Brain microvascular endothelial cell (primary cell): Measurements from ENCODE around the gene PAMR1.

Experiments used
- DNase-seq: peaks from one replicate; pipeline ENCODE4 v3.0.0-alpha.2; 2020
- H3K27ac ChIP-seq: fragments of 250-450 bp; sonication (Bioruptor Pico); 2 replicates; pipeline ENCODE4 v1.5.1; 2020; ENCODE audit warnings: mild to moderate bottlenecking, moderate library complexity
- H3K27me3 ChIP-seq: fragments of 250-450 bp; sonication (Bioruptor Pico); replicated peaks from 2 replicates; pipeline ENCODE4 v1.5.1; 2020; ENCODE audit warnings: mild to moderate bottlenecking
- H3K36me3 ChIP-seq: fragments of 250-450 bp; sonication (Bioruptor Pico); replicated peaks from 2 replicates; pipeline ENCODE4 v1.5.1; 2020; ENCODE audit warnings: mild to moderate bottlenecking
- H3K4me3 ChIP-seq: 2 replicates; pipeline ENCODE4 v1.5.1; 2011; ENCODE audit warnings: low read depth, mild to moderate bottlenecking, control low read depth, low read length, moderate library complexity
- in situ Hi-C: cut with HindIII; loops from 2 replicates; pipeline ENCODE4 v1.10.0; 2017; ENCODE audit warnings: low sequenced_read_pairs, low pct_ligation_motif_present
- TF ChIP-seq, protein P1 (sequence below): IDR thresholded peaks from 2 replicates; pipeline ENCODE4 v1.5.1; 2011; ENCODE audit warnings: low read depth, mild to moderate bottlenecking, moderate library complexity, low read length, control low read depth, inconsistent platforms; ENCODE audit errors: missing control alignments

The PAMR1 gene

DNA sequence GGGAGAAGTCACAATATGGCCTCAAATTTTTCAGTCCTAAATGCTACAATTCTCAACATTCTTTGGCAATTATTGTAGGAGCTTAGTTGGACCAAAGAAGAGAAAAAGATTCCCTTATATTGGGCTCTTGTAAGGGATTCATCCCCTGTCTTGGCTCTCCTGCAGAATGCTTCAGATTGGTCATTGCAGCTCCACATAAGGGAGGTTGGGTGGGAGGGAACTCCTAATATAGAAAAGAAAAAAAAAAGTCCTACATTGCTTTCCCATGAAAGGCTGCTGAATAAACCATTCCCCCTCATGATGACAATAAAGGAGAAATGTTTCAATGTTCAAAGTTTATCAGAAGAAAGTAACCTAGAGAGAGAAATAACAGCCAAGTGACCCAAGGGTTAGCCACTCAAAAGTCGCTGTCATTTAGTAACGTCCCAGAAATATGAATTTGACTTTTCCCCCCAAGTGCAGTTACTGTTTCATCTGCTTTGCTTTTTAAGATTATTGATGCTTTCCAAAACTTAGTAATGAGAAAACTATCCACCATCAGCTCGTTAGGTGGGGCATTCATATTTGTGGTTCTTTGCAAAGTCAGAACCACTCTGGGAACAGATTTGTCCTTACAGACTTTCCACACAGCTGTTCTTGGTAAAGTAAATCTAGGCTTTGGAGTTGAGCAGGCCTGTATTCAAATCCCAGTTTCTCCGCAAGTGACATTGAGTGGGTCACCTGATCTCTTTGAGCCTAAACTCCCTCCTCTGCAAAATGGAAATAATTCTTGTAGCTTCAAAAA is 101.1 kb downstream of the PAMR1 start:
- Histone ChIP-seq H3K36me3 (peaks cover 7% of the 10 kb centered on the region), H3K27me3 (peaks cover 3% of the 10 kb centered on the region), H3K4me3 (no peak overlapping the region), H3K27ac (no peak overlapping the region)
- no peak for DNase-seq
- in situ Hi-C loops: no loop called here
- TF ChIP-seq, protein P1, sequence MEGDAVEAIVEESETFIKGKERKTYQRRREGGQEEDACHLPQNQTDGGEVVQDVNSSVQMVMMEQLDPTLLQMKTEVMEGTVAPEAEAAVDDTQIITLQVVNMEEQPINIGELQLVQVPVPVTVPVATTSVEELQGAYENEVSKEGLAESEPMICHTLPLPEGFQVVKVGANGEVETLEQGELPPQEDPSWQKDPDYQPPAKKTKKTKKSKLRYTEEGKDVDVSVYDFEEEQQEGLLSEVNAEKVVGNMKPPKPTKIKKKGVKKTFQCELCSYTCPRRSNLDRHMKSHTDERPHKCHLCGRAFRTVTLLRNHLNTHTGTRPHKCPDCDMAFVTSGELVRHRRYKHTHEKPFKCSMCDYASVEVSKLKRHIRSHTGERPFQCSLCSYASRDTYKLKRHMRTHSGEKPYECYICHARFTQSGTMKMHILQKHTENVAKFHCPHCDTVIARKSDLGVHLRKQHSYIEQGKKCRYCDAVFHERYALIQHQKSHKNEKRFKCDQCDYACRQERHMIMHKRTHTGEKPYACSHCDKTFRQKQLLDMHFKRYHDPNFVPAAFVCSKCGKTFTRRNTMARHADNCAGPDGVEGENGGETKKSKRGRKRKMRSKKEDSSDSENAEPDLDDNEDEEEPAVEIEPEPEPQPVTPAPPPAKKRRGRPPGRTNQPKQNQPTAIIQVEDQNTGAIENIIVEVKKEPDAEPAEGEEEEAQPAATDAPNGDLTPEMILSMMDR: no peak

DNA sequence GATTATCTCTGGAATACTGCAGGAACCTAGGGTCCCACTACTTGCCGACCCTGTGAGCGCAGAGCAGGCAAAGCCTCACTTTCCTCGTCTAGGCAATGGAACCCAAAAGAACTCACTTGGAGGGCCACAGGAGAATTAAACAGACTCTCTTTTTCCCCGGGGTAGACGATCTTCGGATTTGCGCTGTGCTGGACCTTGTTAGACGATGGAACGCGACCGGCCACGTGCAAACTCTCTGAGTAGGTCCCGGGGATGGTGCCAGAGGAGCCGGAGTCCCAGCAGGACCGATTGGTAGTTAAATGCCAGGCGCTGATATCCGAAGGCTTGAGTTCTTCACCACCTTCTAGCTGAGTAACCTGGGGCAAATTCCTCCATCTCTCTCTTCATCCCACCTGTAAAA is 105.0 kb downstream of the PAMR1 start:
- H3K27me3 ChIP-seq: peaks cover 34% of the 10 kb centered on the region
- peak overlapping the region; percentile 47 for H3K4me3 ChIP-seq
- DNase-seq: no peak
- TF ChIP-seq, protein P1: no peak
- in situ Hi-C loops: no loop called here
- no peak overlapping the region for H3K27ac ChIP-seq
- H3K36me3 ChIP-seq: no peaks in the 10 kb centered on the region

DNA sequence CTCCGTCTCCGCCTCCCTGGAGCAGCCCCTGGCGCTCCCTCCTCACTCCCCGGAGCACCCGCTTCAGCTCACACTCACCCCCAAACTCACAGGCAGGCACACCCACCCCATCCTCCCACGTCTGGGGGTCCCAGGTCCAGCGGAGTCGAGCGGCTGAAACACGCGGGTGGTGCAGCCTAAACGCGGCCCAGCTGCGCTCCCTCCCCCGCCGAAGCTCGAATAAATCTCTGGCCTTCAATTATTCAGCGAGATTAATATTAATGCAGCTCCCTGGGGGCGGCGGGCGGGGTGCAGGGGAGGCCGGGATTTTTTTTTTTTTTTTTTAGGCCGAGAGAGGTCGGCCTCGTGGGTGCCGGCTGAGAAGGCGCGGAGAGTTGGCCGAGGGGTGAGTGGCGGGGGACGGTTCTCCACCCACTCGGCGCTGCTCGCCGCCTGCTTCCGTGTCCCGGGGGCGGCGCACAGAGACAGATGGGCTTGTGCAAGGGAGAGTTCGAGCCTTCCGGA is 105.5 kb downstream of the PAMR1 start:
- Histone ChIP-seq H3K27ac (no peak overlapping the region), H3K36me3 (no peaks in the 10 kb centered on the region), H3K27me3 (peaks cover 34% of the 10 kb centered on the region), H3K4me3 (peak overlapping the region; percentile 47)
- TF ChIP-seq, protein P1: no peak
- in situ Hi-C loops: no loop called here
- no peak for DNase-seq

DNA sequence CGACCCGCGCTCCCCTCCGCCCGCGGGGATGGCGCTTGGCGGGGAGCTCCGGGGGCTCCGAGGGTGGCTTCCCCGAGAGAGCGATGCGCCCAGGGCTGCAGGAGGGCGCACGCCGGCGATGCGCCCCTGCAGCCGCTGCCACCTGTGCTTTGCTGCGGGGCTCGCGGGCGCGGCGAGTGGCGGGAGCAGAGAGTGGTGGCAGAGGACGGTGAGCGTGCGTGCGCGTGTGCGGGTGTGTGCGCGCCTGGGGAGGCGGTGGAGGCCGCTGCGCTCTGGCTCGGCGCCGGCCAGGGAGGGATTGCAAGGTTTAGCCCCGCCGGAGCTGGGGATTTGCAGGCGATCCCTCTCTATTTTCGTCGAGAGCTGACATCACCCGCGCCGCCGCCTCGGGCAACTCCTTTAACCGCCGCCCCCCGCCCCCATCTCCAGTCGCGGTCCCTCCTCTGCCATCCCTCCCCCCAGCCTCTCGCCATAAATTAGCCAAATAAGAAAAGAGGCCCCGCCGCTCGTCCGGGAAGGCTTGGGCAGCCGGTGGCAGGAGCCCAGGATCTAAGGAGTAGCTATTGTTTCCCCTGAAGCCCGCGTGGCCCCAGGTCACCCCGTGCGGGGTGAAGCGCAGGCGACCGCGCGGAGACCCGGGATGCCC is 106.1 kb downstream of the PAMR1 start, which contains the start of gene SLC1A2:
SLC1A2 (minus strand) TSS at position 375 of the 646 bp plus-strand sequence. CDS start 592 bp downstream, outside the sequence.
- TF ChIP-seq, protein P1: no peak
- no peak within 1 kb of the TSS for H3K27ac ChIP-seq
- H3K4me3 ChIP-seq: peak within 1 kb of the TSS; percentile 47
- no peaks in the 10 kb centered on the region for H3K36me3 ChIP-seq
- in situ Hi-C loops: no loop called here
- DNase-seq: no peak
- H3K27me3 ChIP-seq: peaks cover 34% of the 10 kb centered on the region

DNA sequence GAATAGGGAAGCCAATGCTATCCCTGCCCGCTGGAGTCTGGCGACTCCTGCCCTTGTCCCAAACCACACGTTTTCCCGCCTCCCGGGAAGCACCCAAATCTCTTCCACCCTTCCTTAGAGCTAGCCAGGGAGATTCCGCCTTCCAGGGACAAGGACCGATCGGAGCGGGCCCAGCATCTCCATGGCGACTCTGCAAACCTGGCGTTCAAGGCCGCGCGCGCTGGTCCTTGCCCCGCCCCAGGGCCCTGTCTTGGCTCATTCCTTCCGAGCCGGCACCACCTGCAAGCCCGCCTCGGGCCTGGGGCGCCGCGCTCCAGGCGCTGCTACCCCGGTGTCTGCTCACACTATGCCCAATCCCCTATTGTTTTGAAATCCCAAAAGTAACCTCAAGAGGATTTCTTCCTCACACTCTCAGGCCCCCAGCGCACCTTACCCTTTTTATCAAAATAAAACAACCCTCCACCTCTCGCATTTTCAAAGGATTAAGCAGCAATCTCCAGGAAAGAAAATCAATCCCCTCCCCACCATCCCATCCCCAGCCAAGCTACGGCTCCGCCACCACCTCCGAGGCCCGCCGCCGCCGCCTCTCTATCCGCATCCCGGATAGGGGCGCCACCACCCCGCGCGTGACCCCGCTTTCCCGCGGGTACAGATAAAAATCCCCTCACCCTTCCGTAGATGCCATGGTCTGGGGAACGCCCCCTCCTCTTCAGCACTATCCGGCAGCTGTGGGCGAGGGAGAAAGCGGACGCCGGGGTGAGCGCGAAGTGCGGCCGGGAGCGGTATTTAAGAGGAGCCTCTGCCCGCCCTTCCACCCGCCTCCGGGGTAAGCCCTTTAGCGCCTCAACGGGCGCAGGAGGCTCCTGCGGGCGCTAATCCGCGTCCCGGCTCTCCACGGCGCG is 106.9 kb downstream of the PAMR1 start:
- no peak overlapping the region for H3K27ac ChIP-seq
- TF ChIP-seq, protein P1: no peak
- no peaks in the 10 kb centered on the region for H3K36me3 ChIP-seq
- DNase-seq: no peak
- in situ Hi-C loops: no loop called here
- H3K27me3 ChIP-seq: peaks cover 34% of the 10 kb centered on the region
- peak overlapping the region; percentile 47 for H3K4me3 ChIP-seq
